IMR-90 (cell line): ENCODE data around the gene FAM114A2. TPM values are rescaled to one million over a fixed set of nuclear protein-coding genes. Genes with fewer than 3 reads are reported as not detected.

Experiments
- ATAC-seq: fragments of 200-7000 bp; cut with Tn5 transposase; 2 replicates; pipeline ENCODE4 v1.9.1; 2020; ENCODE audit warnings: low read depth, mild to moderate bottlenecking, moderate library complexity
- BruUV-seq: library from RNA; stranded (reverse); fragments of 400-500 nt; replicated peaks from 2 replicates; lab custom pipeline; 2021; lab: Mats Ljungman, UMichigan
- CTCF ChIA-PET: fragments of 300-600 bp; formaldehyde crosslinking; extraction: SDS; loops from one replicate; lab custom pipeline; 2021; ENCODE audit warnings: antibody characterized with exemption; lab: Yijun Ruan, JAX
- POLR2A ChIA-PET: fragments of 300-600 bp; sonication (Branson Sonifier 250); formaldehyde crosslinking; loops from one replicate; lab custom pipeline; 2022; ENCODE audit warnings: antibody characterized with exemption; ENCODE audit not compliant: unreplicated experiment; lab: Charles Lee
- DNase-seq: peaks from one replicate; pipeline ENCODE4 v3.0.0; 2013
- H2AFZ ChIP-seq: replicated peaks from 2 replicates; pipeline ENCODE3; 2013; ENCODE audit warnings: low read length, mild to moderate bottlenecking; ENCODE audit not compliant: poor library complexity
- H2AK5ac ChIP-seq: 2 replicates; pipeline ENCODE4 v1.6.1; 2013; ENCODE audit warnings: low read depth, low read length, inconsistent platforms
- H2AK9ac ChIP-seq: replicated peaks from 2 replicates; pipeline ENCODE3; 2013; ENCODE audit warnings: mild to moderate bottlenecking, low read depth, low read length, moderate library complexity; ENCODE audit not compliant: poor library complexity
- H2BK120ac ChIP-seq: 2 replicates; pipeline ENCODE4 v1.6.1; 2013; ENCODE audit warnings: low read depth, low read length, inconsistent platforms
- H2BK15ac ChIP-seq: 3 replicates; pipeline ENCODE4 v1.6.1; 2013; ENCODE audit warnings: low read depth, low read length, inconsistent platforms
- H2BK20ac ChIP-seq: 2 replicates; pipeline ENCODE4 v1.6.1; 2013; ENCODE audit warnings: low read depth, mild to moderate bottlenecking, inconsistent platforms, low read length, moderate library complexity
- H2BK5ac ChIP-seq: 2 replicates; pipeline ENCODE4 v1.6.1; 2013; ENCODE audit warnings: mild to moderate bottlenecking, low read depth, low read length, inconsistent platforms; ENCODE audit not compliant: poor library complexity, severe bottlenecking
- H3K14ac ChIP-seq: replicated peaks from 2 replicates; pipeline ENCODE4 v1.6.1; 2013; ENCODE audit warnings: low read depth, low read length, inconsistent platforms
- H3K18ac ChIP-seq: 2 replicates; pipeline ENCODE4 v1.6.1; 2013; ENCODE audit warnings: low read depth, low read length, control low read depth
- H3K23ac ChIP-seq: 2 replicates; pipeline ENCODE4 v1.6.1; 2013; ENCODE audit warnings: low read depth, low read length, inconsistent platforms
- H3K27ac ChIP-seq: 2 replicates; pipeline ENCODE4 v1.5.1; 2013; ENCODE audit warnings: mild to moderate bottlenecking, control low read depth, low read length; ENCODE audit not compliant: insufficient read depth
- H3K27me3 ChIP-seq: 2 replicates; pipeline ENCODE4 v1.6.1; 2013; ENCODE audit warnings: low read length; ENCODE audit not compliant: control insufficient read depth, insufficient read depth
- H3K36me3 ChIP-seq: 2 replicates; pipeline ENCODE4 v1.6.1; 2013; ENCODE audit warnings: low read length, mixed read lengths; ENCODE audit not compliant: control insufficient read depth, insufficient read depth
- H3K4ac ChIP-seq: 2 replicates; pipeline ENCODE4 v1.6.1; 2013; ENCODE audit warnings: low read depth, low read length, inconsistent platforms
- H3K4me1 ChIP-seq: 2 replicates; pipeline ENCODE4 v1.6.1; 2013; ENCODE audit warnings: low read length, mixed read lengths; ENCODE audit not compliant: control insufficient read depth, insufficient read depth
- H3K4me2 ChIP-seq: 2 replicates; pipeline ENCODE4 v1.6.1; 2013; ENCODE audit warnings: low read depth, mild to moderate bottlenecking, control low read depth, low read length, moderate library complexity
- H3K4me3 ChIP-seq: 2 replicates; pipeline ENCODE4 v1.5.1; 2013; ENCODE audit warnings: low read depth, mild to moderate bottlenecking, control low read depth, low read length, moderate library complexity; ENCODE audit not compliant: insufficient read depth
- H3K56ac ChIP-seq: 2 replicates; pipeline ENCODE4 v1.6.1; 2013; ENCODE audit warnings: low read length, inconsistent platforms; ENCODE audit not compliant: insufficient read depth; ENCODE audit errors: extremely low read depth
- H3K79me1 ChIP-seq, 2 experiments: 2 replicates each; pipeline ENCODE4 v1.6.1; 2013; ENCODE audit warnings: low read length in 2 of 2, inconsistent platforms in 1 of 2, low read depth in 1 of 2
- H3K9ac ChIP-seq: 2 replicates; pipeline ENCODE4 v1.6.1; 2013; ENCODE audit warnings: low read depth, low read length, control low read depth
- H3K9me1 ChIP-seq: 2 replicates; pipeline ENCODE4 v1.6.1; 2013; ENCODE audit warnings: low read length, inconsistent platforms; ENCODE audit not compliant: insufficient read depth
- H3K9me3 ChIP-seq: 2 replicates; pipeline ENCODE4 v1.6.1; 2013; ENCODE audit warnings: low read length; ENCODE audit not compliant: control insufficient read depth, insufficient read depth
- H4K20me1 ChIP-seq: 2 replicates; pipeline ENCODE4 v1.6.1; 2013; ENCODE audit warnings: low read length, inconsistent platforms; ENCODE audit not compliant: insufficient read depth
- H4K5ac ChIP-seq: 2 replicates; pipeline ENCODE4 v1.6.1; 2013; ENCODE audit warnings: mild to moderate bottlenecking, low read depth, low read length, control low read depth
- H4K8ac ChIP-seq, 2 experiments: 2 replicates each; pipeline ENCODE4 v1.6.1; 2013; ENCODE audit warnings: low read depth in 2 of 2, low read length in 2 of 2, control low read depth in 1 of 2, inconsistent platforms in 1 of 2
- H4K91ac ChIP-seq: 2 replicates; pipeline ENCODE4 v1.6.1; 2013; ENCODE audit warnings: low read depth, low read length, inconsistent platforms; ENCODE audit not compliant: insufficient read depth
- BHLHE40 ChIP-seq: fragments of 150-350 bp; IDR thresholded peaks from 2 replicates; pipeline ENCODE4 v1.6.1; 2016; ENCODE audit warnings: mild to moderate bottlenecking, low read depth, low read length
- CHD1 ChIP-seq: IDR thresholded peaks from 2 replicates; pipeline ENCODE4 v1.6.1; 2012; ENCODE audit warnings: low read depth, low read length, improper control_type of control experiment
- FOS ChIP-seq: fragments of 150-350 bp; IDR thresholded peaks from 2 replicates; pipeline ENCODE4 v1.6.1; 2016; ENCODE audit warnings: low read depth, low read length
- NFE2L2 ChIP-seq: fragments of 150-350 bp; IDR thresholded peaks from 2 replicates; pipeline ENCODE4 v1.6.1; 2016; ENCODE audit warnings: low read depth, mild to moderate bottlenecking, low read length
- RAD21 ChIP-seq: IDR thresholded peaks from 2 replicates; pipeline ENCODE4 v1.6.1; 2012; ENCODE audit warnings: low read length, improper control_type of control experiment
- WGBS, 2 experiments: methylation state at CpG; one replicate each; pipeline versions ENCODE4 v1.1.5 to v1.1.7; 2013; ENCODE audit warnings: missing lambda C conversion rate in 2 of 2; ENCODE audit not compliant: insufficient read length in 1 of 2; ENCODE audit errors: extremely low coverage in 2 of 2; 5-methylcytosine and 5-hydroxymethylcytosine counted together
- dilution Hi-C: fragments of 300-500 bp; cut with HindIII; formaldehyde crosslinking; loops from one replicate; pipeline ENCODE4 v1.14.3; 2018; ENCODE audit warnings: low sequenced_read_pairs; ENCODE audit not compliant: unreplicated experiment
- in situ Hi-C: fragments of 300-500 bp; cut with MboI; formaldehyde crosslinking; loops from 3 replicates; pipeline ENCODE4 v1.14.3; 2019; ENCODE audit warnings: low sequenced_read_pairs, inconsistent platforms, mixed read lengths
- intact Hi-C: fragments of 100-400 bp; cut with micrococcal nuclease; formaldehyde crosslinking; loops from 2 replicates; pipeline ENCODE4 v1.10.0; 2022
- polyA plus RNA-seq, 3 experiments: library from polyadenylated mRNA; depleted of rRNA; stranded (reverse); fragments of >200 nt; gene quantifications; 2 replicates each; pipeline ENCODE4 v1.2.3, GENCODE V29; 2012; ENCODE audit warnings: low replicate concordance in 1 of 3
- total RNA-seq: library from RNA; depleted of rRNA; stranded (reverse); fragments of >200 nt; gene quantifications from 2 replicates; pipeline ENCODE4 v1.2.3, GENCODE V29; 2012

Gene FAM114A2
- total and polyA plus RNA-seq, 2 of the 4 experiments (the other 2 are of a cell fraction), result 13.2 to 41.2 TPM

DNA sequence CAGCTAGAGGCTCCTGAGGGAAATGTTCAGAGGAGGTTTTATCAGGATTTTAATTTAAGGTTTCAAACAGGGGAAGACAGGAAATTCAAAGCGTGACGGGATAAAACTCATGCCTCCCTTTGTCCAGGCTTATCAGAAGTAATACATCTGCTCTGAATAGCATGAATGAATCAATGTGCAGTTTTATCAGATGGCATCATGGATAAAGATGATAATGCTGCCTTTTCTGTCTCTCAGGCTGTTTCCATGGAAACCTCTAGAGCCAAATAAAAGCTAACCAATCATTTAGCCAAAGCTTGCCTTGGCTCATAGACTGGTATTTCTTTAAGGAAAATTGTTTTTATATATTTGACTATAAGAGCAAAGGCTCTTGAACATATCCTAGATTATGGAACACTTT, 16.5 kb upstream of the FAM114A2 start:
- no TSS peak for BruUV-seq
- no peak overlapping the region for H2AK5ac ChIP-seq
- no peak overlapping the region for H3K27ac ChIP-seq
- no peak overlapping the region for H3K9ac ChIP-seq
- no peak overlapping the region for H2BK20ac ChIP-seq
- H3K14ac ChIP-seq, result no peak overlapping the region
- H4K20me1 ChIP-seq, result 0 out of 2 replicates have a peak, but pooled peaks cover 7% of the 10 kb centered on the region
- H3K4me2 ChIP-seq, result no peak overlapping the region
- no peak overlapping the region for H2BK5ac ChIP-seq
- no peak overlapping the region for H3K18ac ChIP-seq
- H3K27me3 ChIP-seq, result no peaks in the 10 kb centered on the region
- peaks cover 2% of the 10 kb centered on the region for H3K4me1 ChIP-seq
- H3K79me1 ChIP-seq, result peaks cover 8 to 16% of the 10 kb centered on the region in 2 experiments
- no peak overlapping the region for H2AFZ ChIP-seq
- ChIA-PET CTCF (interaction anchor here (0.7 to 1.9 kb wide), 2 partner anchors 17 to 382 kb away, joined by 4 read pairs; no protein-coding TSS in a partner anchor), POLR2A (interaction anchor here (0.6 kb wide), 1 partner anchor 9 kb away, joined by 5 read pairs; no protein-coding TSS in a partner anchor)
- dilution Hi-C loops (no loop called here), in situ Hi-C loops (no loop called here), intact Hi-C loops (no loop called here)
- WGBS, 2 experiments, result no CpG with 5 or more reads among the region's 2 CpGs
- TF ChIP-seq FOS, result no peak
- TF ChIP-seq CHD1, result no peak
- TF ChIP-seq NFE2L2, result no peak
- no peak for TF ChIP-seq BHLHE40
- no peak for TF ChIP-seq RAD21
- peaks cover 14% of the 10 kb centered on the region for H3K36me3 ChIP-seq
- no peak overlapping the region for H2BK120ac ChIP-seq
- no peak overlapping the region for H2BK15ac ChIP-seq
- no peak overlapping the region for H3K23ac ChIP-seq
- no peak overlapping the region for H2AK9ac ChIP-seq
- H4K5ac ChIP-seq, result no peak overlapping the region
- H3K56ac ChIP-seq, result no peak overlapping the region
- no peaks in the 10 kb centered on the region for H3K9me3 ChIP-seq
- H4K91ac ChIP-seq, result no peak overlapping the region
- no peak overlapping the region for H3K4ac ChIP-seq
- ATAC-seq (no peak), DNase-seq (no peak)
- H3K4me3 ChIP-seq, result no peak overlapping the region
- H3K9me1 ChIP-seq, result peaks cover 2% of the 10 kb centered on the region; the same call in 1 of the 2 replicates
- H4K8ac ChIP-seq, result no peak overlapping the region
